SK-N-DZ (cell line): Measurements from ENCODE around the gene SUSD6.

Experiments used
- DNase-seq: peaks from one replicate; pipeline ENCODE4 v3.0.0-alpha.2; 2015; ENCODE audit warnings: low spot score

SUSD6 gene

GRCh38 chr14:69672356-69672755 lies 61.0 kb downstream of the SUSD6 start:
- DNase-seq = no peak

DNA sequence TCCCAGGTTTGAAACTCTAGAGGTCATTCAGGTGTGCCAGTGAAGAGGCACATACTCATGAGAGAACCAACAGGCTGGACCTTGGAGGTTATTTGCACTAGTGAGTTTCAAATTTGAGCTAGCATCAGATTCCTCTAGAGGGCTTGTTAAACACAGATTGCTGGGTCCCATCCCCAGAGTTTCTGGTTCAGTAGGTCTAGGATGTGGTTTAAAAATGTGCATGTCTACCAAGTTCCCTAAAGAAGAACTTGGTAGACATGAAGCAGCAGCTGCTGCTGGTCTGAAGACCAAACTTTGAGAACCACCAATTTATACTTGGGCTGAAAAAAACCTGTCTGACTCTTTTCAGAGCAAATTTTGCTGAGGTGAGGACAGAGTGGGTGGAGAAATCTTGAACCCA lies 61.7 kb downstream of the SUSD6 start:
- no peak for DNase-seq

DNA sequence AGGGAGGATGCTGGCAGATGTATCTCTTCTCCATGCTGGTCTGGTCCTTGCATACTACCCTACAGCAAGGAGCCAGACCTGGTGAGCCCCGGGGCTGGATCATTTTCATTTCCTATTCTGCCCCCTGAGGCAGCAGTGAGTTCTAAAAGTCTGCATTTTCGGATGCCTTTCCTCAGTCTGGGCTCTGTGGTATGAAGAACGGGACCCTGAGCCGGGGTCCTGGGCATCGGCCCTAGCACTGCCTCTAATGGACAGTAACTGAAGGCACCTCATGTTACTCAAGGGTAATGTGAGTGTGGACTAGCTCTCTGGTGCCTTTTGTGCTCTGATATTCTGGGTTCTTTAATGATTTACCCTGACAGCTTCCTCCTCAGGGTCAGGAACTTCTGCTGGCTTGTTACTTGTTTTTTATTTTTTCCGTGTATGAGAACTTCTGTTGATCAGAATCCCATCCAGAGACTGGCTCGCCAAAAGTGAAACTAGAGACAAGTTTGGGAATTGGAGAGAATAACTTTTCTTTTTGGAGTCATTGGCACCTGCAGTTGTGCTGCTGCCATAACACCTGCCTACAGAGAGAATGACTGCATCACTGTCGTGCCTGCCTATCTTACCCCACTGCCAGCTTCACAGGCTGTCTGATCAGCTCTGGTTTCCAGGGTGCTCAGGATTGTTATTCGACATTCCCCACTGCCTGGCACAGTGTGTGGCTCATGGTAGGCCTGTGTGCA lies 62.3 kb downstream of the SUSD6 start:
- no peak for DNase-seq

DNA sequence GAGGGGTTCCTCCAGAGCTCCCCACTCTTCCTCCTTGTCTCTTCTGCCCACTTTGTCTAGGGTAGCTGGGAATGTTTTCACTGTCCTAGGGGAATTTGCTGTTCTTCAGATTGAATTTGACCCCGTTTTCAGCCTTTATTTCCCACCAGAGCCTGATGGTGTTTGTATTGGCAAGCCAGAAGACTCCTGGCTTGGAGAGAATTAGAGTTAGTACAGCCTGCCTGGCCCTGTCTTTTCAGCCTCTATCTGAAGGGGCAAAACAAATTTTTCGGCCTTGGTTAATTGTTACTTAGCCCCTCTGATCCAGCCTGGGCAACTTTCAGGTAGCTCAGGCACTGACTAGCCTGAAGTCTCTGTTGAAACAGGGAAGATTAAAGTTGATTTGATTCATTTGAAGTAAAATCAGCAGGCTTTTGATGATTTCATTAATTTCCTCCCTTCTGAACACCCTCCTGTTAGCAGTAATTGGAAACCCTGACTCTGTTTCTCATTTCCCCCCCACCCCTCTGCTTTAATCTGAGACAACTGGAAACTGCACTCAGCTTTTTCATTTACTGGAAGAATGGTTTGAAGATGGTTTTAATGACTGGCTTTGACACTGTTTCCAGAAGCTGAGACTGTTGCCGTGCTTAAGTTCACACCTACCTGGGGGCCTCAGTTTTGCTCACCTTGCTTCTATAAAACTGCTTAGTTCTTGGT lies 63.3 kb downstream of the SUSD6 start:
- no peak for DNase-seq

- no peak for DNase-seq
Measured at GRCh38 chr14:69675245-69675583, 63.8 kb downstream of the SUSD6 start.

DNA sequence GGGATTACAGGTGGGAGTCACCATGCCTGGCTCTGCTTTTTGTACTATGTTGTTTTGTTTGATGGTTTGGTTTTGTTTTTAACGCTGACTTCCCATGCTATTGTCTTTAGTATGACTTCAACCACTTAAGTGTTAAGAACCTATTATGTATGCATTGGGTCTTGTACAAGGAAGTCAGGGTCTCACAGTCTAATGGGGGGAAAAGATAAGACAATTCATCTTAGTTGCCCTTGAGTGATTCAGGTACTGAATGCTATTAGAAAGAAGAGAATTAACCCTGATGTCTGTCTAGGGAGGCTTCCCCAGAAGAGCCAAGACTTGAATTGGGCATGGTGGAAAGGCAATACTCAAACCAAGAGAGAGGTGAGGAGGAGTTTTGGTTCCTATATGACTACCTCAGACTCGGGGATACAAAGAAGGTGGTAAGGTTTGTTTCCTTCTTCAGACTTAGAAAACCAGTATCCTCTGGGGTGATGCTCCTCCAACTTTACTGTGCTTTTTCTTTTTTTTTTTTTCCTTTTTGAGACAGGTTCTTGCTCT lies 64.6 kb downstream of the SUSD6 start:
- DNase-seq = no peak

DNA sequence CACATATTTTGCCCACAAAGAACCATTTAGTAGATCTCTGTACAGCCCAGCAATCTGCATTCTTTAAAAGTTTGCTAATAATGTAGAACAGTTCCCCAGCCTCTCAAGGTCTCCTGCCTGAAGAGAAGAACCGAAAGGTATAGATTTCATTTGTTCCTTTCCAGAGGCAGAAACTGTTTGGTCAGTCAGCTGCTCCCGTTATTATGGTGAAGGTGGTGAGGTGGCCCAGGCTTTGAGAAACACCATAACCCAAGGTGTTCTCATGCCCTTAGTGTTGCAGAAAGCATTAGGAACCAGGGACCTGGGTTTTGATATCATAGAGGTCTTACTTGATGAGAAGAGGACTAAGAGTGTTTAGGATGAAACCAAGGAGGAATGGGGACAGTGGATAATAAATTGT lies 65.3 kb downstream of the SUSD6 start:
- DNase-seq = no peak

DNA sequence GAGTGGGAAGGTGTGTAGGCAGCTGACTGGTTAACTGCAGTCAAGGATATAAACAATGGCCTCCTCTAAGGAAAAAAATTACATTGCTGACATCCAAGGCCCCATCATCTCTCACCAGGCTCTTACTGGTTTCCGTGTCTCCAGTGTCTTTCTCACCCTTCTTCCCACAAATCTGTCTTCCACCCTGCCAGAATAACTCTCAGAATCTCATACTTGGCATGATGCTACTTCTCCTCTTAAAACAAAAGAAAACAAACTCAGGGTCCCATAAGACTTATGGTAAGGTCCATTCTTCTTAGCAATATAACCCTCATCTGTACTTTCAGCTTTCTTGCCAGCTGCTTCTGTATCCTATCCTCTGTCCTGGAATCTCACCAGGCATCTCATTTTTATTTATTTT lies 68.9 kb downstream of the SUSD6 start:
- DNase-seq = no peak

DNA sequence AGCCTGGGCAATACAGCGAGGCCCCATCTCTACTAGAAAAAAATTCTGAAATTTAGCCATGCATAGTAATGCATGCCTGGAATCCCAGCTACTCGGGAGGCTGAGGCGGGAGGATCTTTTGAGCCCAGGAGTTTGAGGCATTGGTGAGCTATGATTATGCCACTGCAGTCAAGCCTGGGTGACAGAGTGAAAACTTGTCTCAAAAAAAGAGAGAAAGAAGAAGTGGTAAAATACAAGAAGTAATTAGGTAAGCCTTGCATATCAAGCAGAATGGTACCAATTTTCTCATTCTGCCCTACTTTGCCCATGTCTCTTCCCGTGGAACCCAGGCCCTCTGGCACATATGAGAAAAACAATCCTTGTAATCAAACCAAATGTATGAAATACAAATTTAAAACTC lies 70.7 kb downstream of the SUSD6 start:
- DNase-seq = no peak

DNA sequence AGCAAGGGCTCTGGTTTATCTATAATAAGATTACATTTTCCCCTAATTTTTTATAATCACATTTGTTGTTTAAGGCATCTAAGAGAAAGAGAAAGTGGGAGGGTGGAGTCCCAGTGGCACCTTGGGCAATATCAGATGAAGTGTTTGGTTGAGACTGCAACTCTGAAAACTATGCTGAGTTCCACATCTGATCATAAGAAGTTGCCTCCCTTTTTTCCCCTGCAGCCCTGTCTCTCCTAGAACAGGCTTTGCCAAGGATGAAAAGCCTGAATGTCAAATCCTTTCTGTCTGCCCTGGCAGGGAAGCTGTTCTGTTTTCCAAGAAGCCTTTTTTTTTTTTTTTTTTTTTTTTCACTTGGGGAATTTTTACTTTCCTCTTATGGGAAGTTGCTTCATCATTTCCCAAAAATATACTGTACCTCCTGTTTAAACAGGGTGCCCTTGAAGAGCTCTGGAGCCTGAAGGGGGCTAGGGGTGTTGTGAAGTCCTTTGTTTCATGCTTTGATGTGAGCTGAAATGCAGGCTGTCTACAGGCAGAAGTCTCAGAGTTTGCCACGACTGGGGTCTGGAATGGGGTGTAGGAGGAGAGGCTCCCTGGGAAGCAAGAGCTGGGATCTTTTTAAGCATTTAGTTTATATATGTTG lies 71.3 kb downstream of the SUSD6 start:
- peak; percentile 15 for DNase-seq

- DNase-seq = no peak
Measured at GRCh38 chr14:69683971-69684370, 72.6 kb downstream of the SUSD6 start.

DNA sequence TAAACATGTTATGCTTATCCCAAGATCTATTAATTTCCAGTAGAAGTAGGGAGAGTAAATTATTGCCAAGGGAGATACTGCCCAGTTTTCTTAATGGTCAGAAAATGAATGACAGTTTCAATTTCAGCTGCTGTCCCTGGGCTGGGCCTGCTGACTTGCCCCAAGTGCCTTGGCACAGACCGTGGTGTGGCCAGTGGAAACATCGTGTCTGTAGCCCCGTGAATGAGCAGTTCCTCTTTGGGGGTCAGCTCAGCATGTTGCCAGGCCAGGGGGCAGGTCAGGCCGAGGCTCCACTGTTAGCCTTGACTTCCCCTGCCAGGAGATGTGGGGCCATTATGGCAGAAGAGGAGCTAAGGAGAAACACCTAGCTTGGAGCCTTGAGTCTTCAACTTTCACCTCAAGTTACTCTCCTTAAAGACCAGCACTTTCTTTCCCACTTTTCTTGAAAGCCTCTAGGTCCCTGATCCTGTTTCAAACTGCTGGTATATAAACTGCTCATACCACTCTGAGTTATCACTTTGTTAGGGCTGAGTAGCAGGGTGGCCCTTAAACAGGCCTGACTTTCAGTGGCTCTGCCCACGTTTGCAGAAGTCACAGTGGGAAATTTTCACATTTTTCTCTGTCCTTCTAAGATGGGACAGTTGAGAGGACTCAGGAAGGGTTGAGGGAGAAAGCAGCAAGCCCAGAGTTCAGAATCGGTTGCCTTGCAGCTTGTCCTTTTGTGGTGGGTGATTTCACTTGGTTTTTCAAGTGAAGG lies 73.2 kb downstream of the SUSD6 start:
- no peak for DNase-seq

DNA sequence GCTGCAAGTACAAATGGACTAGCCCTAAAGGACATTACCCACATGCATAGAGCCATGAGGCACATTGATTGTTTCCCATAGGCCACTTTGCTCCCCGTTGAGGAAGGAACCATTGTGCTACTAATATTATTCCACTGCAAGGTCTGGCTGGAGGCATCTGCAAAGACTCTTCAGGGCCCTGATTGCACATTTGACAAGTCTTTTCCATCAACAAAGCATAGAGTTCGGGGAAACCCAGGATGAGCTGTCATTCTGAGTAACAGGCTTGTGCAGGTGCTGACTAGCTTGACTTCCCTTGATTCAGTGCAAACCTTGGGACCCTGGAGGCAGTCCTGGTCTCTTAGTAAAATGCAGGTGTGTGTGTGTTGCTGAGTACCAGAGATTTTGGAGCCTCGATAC lies 73.8 kb downstream of the SUSD6 start:
- no peak for DNase-seq

DNA sequence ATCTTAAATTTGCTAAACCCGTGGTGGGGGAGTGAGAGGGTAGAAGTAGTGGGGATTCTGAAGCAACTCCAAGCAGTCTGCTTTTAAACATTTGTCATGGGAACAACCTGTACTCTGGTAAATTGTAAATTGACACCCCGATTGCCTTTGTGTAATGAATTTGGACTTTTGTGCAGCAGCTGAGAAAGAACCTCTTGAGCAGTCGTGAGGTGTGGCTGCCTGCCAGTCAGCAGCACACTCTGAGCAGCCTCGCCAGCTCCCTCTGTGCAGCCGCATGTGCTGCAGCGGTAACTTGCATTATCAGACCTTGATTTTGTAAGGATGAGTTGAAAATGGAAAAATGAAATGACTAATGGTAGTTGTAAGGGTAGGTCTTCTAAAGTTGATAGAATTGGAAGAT lies 74.3 kb downstream of the SUSD6 start:
- DNase-seq = no peak

GRCh38 chr14:69687606-69688298 lies 76.4 kb downstream of the SUSD6 start:
- peak; percentile 8 for DNase-seq

DNA sequence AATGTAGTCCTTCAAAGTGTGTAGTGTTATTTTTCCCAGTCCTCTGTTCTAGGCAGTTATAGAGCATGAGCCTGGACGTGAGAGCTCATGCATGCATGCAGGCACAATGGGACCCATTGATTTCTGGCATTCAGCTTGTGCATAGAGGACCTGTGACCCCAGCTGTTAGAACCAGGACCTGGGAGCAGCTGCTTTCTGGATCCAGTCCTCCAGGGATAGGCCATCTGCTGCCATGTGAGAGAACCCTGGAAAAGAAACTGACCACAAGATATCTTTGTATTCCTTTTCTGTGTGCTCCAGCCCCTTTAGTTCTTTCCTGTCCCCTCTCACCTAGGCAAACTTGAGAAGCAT lies 76.9 kb downstream of the SUSD6 start:
- peak; percentile 61 for DNase-seq

DNA sequence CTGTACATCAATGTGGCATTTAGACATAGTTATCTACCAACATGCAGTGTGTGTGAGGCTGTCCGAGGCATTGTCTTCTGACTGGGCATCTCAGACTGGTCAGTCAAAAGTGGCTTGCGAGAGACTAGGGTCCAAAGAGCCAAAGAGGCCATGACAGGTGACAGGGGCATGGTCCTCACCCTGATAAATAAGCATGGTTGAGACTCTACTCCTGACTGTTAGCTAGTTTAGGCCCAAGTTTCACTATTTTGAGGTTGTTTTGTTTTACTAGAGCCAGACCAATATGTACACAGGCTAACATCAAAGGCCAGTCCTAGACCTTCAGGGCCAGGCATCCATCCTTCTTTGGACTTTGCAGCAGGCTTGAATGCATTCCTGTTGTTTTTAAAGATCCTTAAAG lies 78.6 kb downstream of the SUSD6 start:
- DNase-seq = no peak

DNA sequence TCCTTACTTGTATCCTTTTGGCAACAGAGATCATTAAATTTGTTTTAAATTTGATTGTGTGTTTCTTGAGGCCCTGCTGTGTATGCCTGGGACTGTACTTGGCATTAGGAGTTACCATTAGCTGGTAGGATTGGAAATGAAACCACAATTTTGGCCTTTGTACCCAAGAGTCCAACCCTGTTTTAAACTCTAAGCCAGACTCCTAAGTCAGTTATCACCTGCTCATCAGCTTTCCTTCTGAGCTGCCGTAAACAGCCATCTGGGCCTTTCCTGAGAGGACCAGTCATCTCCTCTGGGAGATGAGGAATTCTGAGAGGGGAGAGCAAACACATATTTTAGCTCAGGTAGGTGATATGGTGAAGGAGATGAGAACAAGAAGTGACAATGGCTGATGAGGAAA lies 81.2 kb downstream of the SUSD6 start:
- DNase-seq = peak; percentile 24

DNA sequence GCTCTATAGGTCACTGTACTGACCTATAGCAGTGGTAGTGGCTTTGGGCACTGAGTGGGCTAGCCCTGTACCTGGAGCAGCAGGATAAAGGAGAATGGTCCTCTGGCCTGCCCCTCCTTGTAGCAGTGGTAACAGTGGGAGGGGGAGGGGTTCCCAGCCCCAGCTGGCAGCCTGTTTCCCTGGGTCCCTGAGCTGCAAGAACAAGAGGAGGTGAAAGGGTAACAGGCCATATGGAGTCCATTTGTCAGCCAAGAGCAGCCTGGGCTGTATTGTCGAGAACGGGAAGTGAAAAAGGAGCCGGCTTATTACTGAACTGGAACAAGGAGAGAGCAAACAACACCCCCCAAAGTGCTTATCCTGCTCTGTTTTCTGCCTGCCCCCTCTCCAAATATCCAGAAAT lies 81.7 kb downstream of the SUSD6 start:
- DNase-seq = peak; percentile 28

- DNase-seq = no peak
Measured at GRCh38 chr14:69693801-69694729, 82.7 kb downstream of the SUSD6 start.
